GM12878 (cell line): ENCODE measurements around the gene GANC. TPM values are rescaled to one million over a fixed set of nuclear protein-coding genes. Genes with fewer than 3 reads are reported as not detected.

ENCODE experiments used
- ATAC-seq: fragments of 200-7000 bp; cut with Tn5 transposase; 3 replicates; pipeline ENCODE4 v1.9.1; 2020; ENCODE audit warnings: mild to moderate bottlenecking, moderate library complexity
- BruUV-seq: library from RNA; stranded (reverse); fragments of 400-500 nt; replicated peaks from 2 replicates; lab custom pipeline; 2021; lab: Mats Ljungman, UMichigan
- CTCF ChIA-PET: fragments of 300-600 bp; sonication (Branson Sonifier 250); formaldehyde crosslinking; extraction: SDS; loops from one replicate; lab custom pipeline; 2021; ENCODE audit warnings: inconsistent platforms; lab: Yijun Ruan, JAX
- POLR2A ChIA-PET: fragments of 350-600 bp; formaldehyde crosslinking; extraction: SDS; loops from one replicate; lab custom pipeline; 2021; ENCODE audit warnings: inconsistent platforms; lab: Charles Lee
- RAD21 ChIA-PET: fragments of 300-600 bp; sonication (Branson Sonifier 250); formaldehyde crosslinking; loops from one replicate; lab custom pipeline; 2023; ENCODE audit warnings: antibody characterized with exemption; ENCODE audit not compliant: unreplicated experiment; lab: Charles Lee
- SMC1A ChIA-PET: fragments of 300-600 bp; sonication (Branson Sonifier 250); formaldehyde crosslinking; loops from one replicate; lab custom pipeline; 2023; ENCODE audit not compliant: unreplicated experiment, uncharacterized antibody; lab: Charles Lee
- DNase-seq: peaks from one replicate; pipeline ENCODE4 v3.0.0-alpha.2; 2011; ENCODE audit warnings: low read depth, low spot score
- FAIRE-seq: peaks from 3 replicates; lab custom pipeline; 2011; peaks lifted over from hg19 to GRCh38; lab: Jason Lieb, UNC
- H2AFZ ChIP-seq: 2 replicates; pipeline ENCODE4 v1.6.0; 2011; ENCODE audit warnings: low read depth, low read length, control low read depth; ENCODE audit not compliant: control insufficient read depth
- H3K27ac ChIP-seq: 2 replicates; pipeline ENCODE4 v1.5.1; 2011; ENCODE audit warnings: control low read depth; ENCODE audit not compliant: control insufficient read depth, insufficient read depth
- H3K27me3 ChIP-seq, 2 experiments: replicated peaks in 1 of 2; 2 replicates each; pipeline versions ENCODE4 v1.6.0 to v1.6.1; 2011; ENCODE audit warnings: low read length in 1 of 2; ENCODE audit not compliant: control insufficient read depth in 2 of 2, insufficient read depth in 2 of 2
- H3K36me3 ChIP-seq, 2 experiments: 2 replicates each; pipeline ENCODE4 v1.5.1; 2011; ENCODE audit warnings: low read length in 1 of 2; ENCODE audit not compliant: control insufficient read depth in 2 of 2, insufficient read depth in 2 of 2
- H3K4me1 ChIP-seq: 2 replicates; pipeline ENCODE4 v1.6.1; 2011; ENCODE audit warnings: mild to moderate bottlenecking, low read length, moderate library complexity, mixed read lengths; ENCODE audit not compliant: control insufficient read depth, insufficient read depth
- H3K4me2 ChIP-seq: 2 replicates; pipeline ENCODE4 v1.6.0; 2011; ENCODE audit warnings: control low read depth; ENCODE audit not compliant: control insufficient read depth, insufficient read depth
- H3K4me3 ChIP-seq: fragments of 200-600 bp; sonication (generic); 2 replicates; pipeline ENCODE4 v1.5.1; 2016
- H3K79me2 ChIP-seq: 2 replicates; pipeline ENCODE4 v1.6.0; 2011; ENCODE audit warnings: low read length; ENCODE audit not compliant: control insufficient read depth, insufficient read depth
- H3K9ac ChIP-seq: 2 replicates; pipeline ENCODE4 v1.8.0; 2011; ENCODE audit warnings: low read length, control low read depth, mixed read lengths; ENCODE audit not compliant: control insufficient read depth, insufficient read depth
- H3K9me3 ChIP-seq: replicated peaks from 3 replicates; pipeline ENCODE4 v1.5.1; 2011; ENCODE audit warnings: mild to moderate bottlenecking, low read length; ENCODE audit not compliant: control insufficient read depth, insufficient read depth
- H4K20me1 ChIP-seq: 2 replicates; pipeline ENCODE4 v1.6.0; 2011; ENCODE audit not compliant: control insufficient read depth, insufficient read depth
- CBFB ChIP-seq: IDR thresholded peaks from 2 replicates; pipeline ENCODE4 v1.6.1; 2016; ENCODE audit warnings: antibody characterized with exemption, low read depth
- FOXK2 ChIP-seq: fragments of 450-650 bp; IDR thresholded peaks from 2 replicates; pipeline ENCODE4 v1.6.1; 2017; ENCODE audit warnings: mild to moderate bottlenecking, moderate library complexity
- GATAD2B ChIP-seq: fragments of 450-650 bp; conservative IDR thresholded peaks from 2 replicates; pipeline ENCODE4 v1.6.1; 2017; ENCODE audit warnings: low read depth, mild to moderate bottlenecking, moderate library complexity
- HDGF ChIP-seq: fragments of 450-650 bp; IDR thresholded peaks from 2 replicates; pipeline ENCODE4 v1.6.1; 2016; ENCODE audit warnings: antibody characterized with exemption
- RCOR1 ChIP-seq: conservative IDR thresholded peaks from 2 replicates; pipeline ENCODE4 v1.6.1; 2012; ENCODE audit warnings: low read depth, low read length, improper control_type of control experiment
- SIN3A ChIP-seq: IDR thresholded peaks from 2 replicates; pipeline ENCODE4 v1.6.1; 2012; ENCODE audit warnings: low read depth, low read length, improper control_type of control experiment
- SREBF1 ChIP-seq: IDR thresholded peaks from 2 replicates; pipeline ENCODE4 v1.6.1; 2012; ENCODE audit warnings: mild to moderate bottlenecking, low read length
- ZNF592 ChIP-seq: fragments of 450-650 bp; IDR thresholded peaks from 2 replicates; pipeline ENCODE4 v1.6.1; 2017; ENCODE audit warnings: mild to moderate bottlenecking, moderate library complexity
- WGBS: methylation state at CpG from one replicate; pipeline ENCODE4 v1.1.6; 2016; ENCODE audit warnings: low lambda C conversion rate; ENCODE audit not compliant: insufficient replicate concordance, insufficient coverage; ENCODE audit errors: missing lambda C conversion rate; 5-methylcytosine and 5-hydroxymethylcytosine counted together
- in situ Hi-C: fragments of 300-500 bp; cut with MboI; formaldehyde crosslinking; loops from 9 replicates; pipeline ENCODE4 v1.14.3; 2018; ENCODE audit warnings: mixed read lengths
- intact Hi-C: fragments of 100-400 bp; cut with micrococcal nuclease; formaldehyde crosslinking; loops from one replicate; pipeline ENCODE4 v1.14.2; 2022; ENCODE audit not compliant: unreplicated experiment
- polyA plus RNA-seq, 11 experiments: library from polyadenylated mRNA; depleted of rRNA in 4 of 11; unstranded in 6 of 11; stranded (reverse) in 5 of 11; fragments of >200 nt; fragmentation: Nextera tagmentation in 4 of 11; fragmentation: Illumina TruSeq in 1 of 11; extraction: Ambion mirVana in 4 of 11; extraction: Trizol in 1 of 11; gene quantifications; 1 replicate in 1 of 11; 2 replicates in 10 of 11; pipeline versions ENCODE4 v1.2.1 to v1.2.3, GENCODE V29; 2011 to 2016; ENCODE audit warnings: inconsistent platforms in 2 of 11, missing spikeins in 2 of 11, low read depth in 1 of 11
- total RNA-seq, 4 experiments: library from RNA; depleted of rRNA in 3 of 4; stranded (reverse); fragments of >200 nt in 3 of 4; fragmentation: Illumina TruSeq in 1 of 4; extraction: Trizol in 1 of 4; gene quantifications; 2 replicates each; pipeline versions ENCODE4 v1.2.1 to v1.2.3, GENCODE V29; 2013 to 2021
- TF ChIP-seq, protein P1 (sequence below): fragments of 450-650 bp; IDR thresholded peaks from 2 replicates; pipeline ENCODE4 v1.6.1; 2017; ENCODE audit warnings: borderline replicate concordance
- TF ChIP-seq, protein P2 (sequence below): fragments of 450-650 bp; IDR thresholded peaks from 2 replicates; pipeline ENCODE4 v1.6.1; 2017; ENCODE audit warnings: antibody characterized with exemption, mild to moderate bottlenecking, moderate library complexity

GANC gene
- total and polyA plus RNA-seq, 10 of the 15 experiments (the other 5 are each of a cell fraction or from before 2014, with no cell fraction given) = 11.3 to 35.3 (median 23.0) TPM

DNA sequence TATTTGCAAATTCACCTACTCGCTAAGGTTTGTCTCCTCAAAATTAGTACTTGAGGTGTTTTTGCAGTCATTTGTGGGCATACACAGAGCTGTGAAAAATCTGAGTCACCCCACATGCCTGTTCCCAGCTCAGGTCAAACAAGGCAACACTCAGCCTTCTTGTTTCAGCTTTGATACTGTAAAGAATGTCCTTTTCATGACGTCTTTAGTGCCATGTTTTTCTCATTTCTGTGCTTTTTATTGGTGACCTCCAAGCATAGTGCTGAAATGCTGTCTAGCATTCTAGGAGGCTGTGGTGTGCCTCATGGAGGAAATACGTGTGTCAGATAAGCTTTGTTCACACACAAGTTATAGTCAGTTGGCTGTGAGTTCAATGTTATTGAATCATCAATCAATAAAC is 95.1 kb downstream of the GANC start:
- TF ChIP-seq GATAD2B = no peak
- TF ChIP-seq FOXK2 = no peak
- TF ChIP-seq RCOR1 = no peak
- TF ChIP-seq SREBF1 = no peak
- TF ChIP-seq, protein P1, sequence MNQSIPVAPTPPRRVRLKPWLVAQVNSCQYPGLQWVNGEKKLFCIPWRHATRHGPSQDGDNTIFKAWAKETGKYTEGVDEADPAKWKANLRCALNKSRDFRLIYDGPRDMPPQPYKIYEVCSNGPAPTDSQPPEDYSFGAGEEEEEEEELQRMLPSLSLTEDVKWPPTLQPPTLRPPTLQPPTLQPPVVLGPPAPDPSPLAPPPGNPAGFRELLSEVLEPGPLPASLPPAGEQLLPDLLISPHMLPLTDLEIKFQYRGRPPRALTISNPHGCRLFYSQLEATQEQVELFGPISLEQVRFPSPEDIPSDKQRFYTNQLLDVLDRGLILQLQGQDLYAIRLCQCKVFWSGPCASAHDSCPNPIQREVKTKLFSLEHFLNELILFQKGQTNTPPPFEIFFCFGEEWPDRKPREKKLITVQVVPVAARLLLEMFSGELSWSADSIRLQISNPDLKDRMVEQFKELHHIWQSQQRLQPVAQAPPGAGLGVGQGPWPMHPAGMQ = no peak
- TF ChIP-seq CBFB = no peak
- TF ChIP-seq HDGF = no peak
- TF ChIP-seq, all 136 proteins: peak for 0
- Histone ChIP-seq H3K4me2 (no peak overlapping the region), H2AFZ (no peak overlapping the region), H3K9me3 (no peaks in the 10 kb centered on the region), H4K20me1 (no peaks in the 10 kb centered on the region), H3K79me2 (no peaks in the 10 kb centered on the region), H3K27ac (no peak overlapping the region), H3K36me3 (no peaks in the 10 kb centered on the region), H3K27me3 (no peaks in the 10 kb centered on the region), H3K4me3 (no peak overlapping the region), H3K9ac (no peak overlapping the region), H3K4me1 (no peaks in the 10 kb centered on the region)
- in situ Hi-C loops = no loop called here
- intact Hi-C loops = no loop called here
- CTCF ChIA-PET = interaction anchor here (0.7 to 2.0 kb wide), 3 partner anchors 17 to 237 kb away, joined by 3 to 9 read pairs (median 3); no protein-coding TSS in a partner anchor
- ATAC-seq (no peak), FAIRE-seq (no peak), DNase-seq (no peak)
- RAD21 ChIA-PET = no interaction called here
- POLR2A ChIA-PET = no interaction called here
- 90% methylated on average over 3 of the region's 3 CpGs for WGBS
- SMC1A ChIA-PET = interaction anchor here (0.9 to 1.0 kb wide), 2 partner anchors 17 to 38 kb away, joined by 3 to 4 read pairs; no protein-coding TSS in a partner anchor
- no TSS peak for BruUV-seq

GRCh38 chr15:42371096-42371495 is 98.1 kb downstream of the GANC start:
- no peak overlapping the region for H3K4me2 ChIP-seq
- in situ Hi-C loops = no loop called here
- intact Hi-C loops = no loop called here
- no TSS peak for BruUV-seq
- ChIA-PET CTCF (interaction anchor here (2.7 kb wide), 1 partner anchor 14 kb away, joined by 10 read pairs; no protein-coding TSS in a partner anchor), POLR2A (no interaction called here), SMC1A (no interaction called here), RAD21 (no interaction called here)
- no peaks in the 10 kb centered on the region for H3K9me3 ChIP-seq
- no peaks in the 10 kb centered on the region for H3K79me2 ChIP-seq
- ATAC-seq (no peak), DNase-seq (no peak), FAIRE-seq (no peak)
- WGBS = 38% methylated on average over 2 of the region's 2 CpGs
- no peaks in the 10 kb centered on the region for H4K20me1 ChIP-seq
- no peak overlapping the region for H3K27ac ChIP-seq
- no peaks in the 10 kb centered on the region for H3K36me3 ChIP-seq
- no peaks in the 10 kb centered on the region for H3K4me1 ChIP-seq
- no peaks in the 10 kb centered on the region for H3K27me3 ChIP-seq
- no peak overlapping the region for H3K9ac ChIP-seq
- H2AFZ ChIP-seq = no peak overlapping the region
- no peak overlapping the region for H3K4me3 ChIP-seq
- no peak for TF ChIP-seq SIN3A
- TF ChIP-seq ZNF592 = no peak
- TF ChIP-seq, protein P2, sequence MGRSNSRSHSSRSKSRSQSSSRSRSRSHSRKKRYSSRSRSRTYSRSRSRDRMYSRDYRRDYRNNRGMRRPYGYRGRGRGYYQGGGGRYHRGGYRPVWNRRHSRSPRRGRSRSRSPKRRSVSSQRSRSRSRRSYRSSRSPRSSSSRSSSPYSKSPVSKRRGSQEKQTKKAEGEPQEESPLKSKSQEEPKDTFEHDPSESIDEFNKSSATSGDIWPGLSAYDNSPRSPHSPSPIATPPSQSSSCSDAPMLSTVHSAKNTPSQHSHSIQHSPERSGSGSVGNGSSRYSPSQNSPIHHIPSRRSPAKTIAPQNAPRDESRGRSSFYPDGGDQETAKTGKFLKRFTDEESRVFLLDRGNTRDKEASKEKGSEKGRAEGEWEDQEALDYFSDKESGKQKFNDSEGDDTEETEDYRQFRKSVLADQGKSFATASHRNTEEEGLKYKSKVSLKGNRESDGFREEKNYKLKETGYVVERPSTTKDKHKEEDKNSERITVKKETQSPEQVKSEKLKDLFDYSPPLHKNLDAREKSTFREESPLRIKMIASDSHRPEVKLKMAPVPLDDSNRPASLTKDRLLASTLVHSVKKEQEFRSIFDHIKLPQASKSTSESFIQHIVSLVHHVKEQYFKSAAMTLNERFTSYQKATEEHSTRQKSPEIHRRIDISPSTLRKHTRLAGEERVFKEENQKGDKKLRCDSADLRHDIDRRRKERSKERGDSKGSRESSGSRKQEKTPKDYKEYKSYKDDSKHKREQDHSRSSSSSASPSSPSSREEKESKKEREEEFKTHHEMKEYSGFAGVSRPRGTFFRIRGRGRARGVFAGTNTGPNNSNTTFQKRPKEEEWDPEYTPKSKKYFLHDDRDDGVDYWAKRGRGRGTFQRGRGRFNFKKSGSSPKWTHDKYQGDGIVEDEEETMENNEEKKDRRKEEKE = no peak
